ENCODE results near the gene ART4. TPM values are rescaled to one million over a fixed set of nuclear protein-coding genes. Genes with fewer than 3 reads are reported as not detected.

The ART4 gene
- total RNA-seq, 2 experiments from 2014 or later: not detected

DNA sequence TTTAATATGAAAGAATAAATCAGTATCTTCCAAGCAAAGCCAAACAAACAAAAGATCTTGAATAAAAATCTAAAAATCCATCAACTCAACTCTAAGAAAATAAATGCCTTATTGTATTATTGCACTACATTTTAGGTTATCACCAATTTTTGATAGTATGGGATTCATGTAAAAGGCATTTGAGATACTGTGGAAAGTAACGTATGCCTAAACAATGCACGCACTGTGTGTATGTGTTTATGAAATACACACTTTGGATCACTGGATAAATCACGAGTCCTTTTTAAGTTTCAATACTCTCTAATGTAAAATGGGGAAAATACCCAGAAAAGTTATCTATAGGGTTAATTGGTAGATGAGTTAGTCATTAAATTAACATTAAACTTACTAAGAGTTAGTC is 57.8 kb downstream of the ART4 start:
- no peaks in the 10 kb centered on the region for H3K9me3 Mint-ChIP-seq
- CTCF ChIA-PET: interaction anchor here (0.9 to 2.7 kb wide), 3 partner anchors 9 to 14 kb away, joined by 3 to 19 read pairs (median 4); a partner anchor contains a TSS

GRCh38 chr12:14784471-14784870 is 58.9 kb downstream of the ART4 start:
- no peaks in the 10 kb centered on the region for H3K27me3 Mint-ChIP-seq
- H3K36me3 Mint-ChIP-seq (ENCODE audit: low read depth): peaks cover 33% of the 10 kb centered on the region
- ChIA-PET POLR2A (no interaction called here), CTCF (interaction anchor here (0.9 to 2.7 kb wide), 3 partner anchors 10 to 41 kb away, joined by 3 to 19 read pairs (median 6); partner anchors contain the start of genes C12orf60 and WBP11)
- no peaks in the 10 kb centered on the region for H3K9me3 Mint-ChIP-seq
- peaks cover 14% of the 10 kb centered on the region for H3K4me1 Mint-ChIP-seq
- no peak for DNase-seq
- H3K4me3 Mint-ChIP-seq: no peak overlapping the region
- no peak overlapping the region for H3K27ac Mint-ChIP-seq

More for the DNA sequence above, 57.8 kb downstream of the ART4 start:
- H3K27ac Mint-ChIP-seq: no peak overlapping the region
- peaks cover 44% of the 10 kb centered on the region for H3K36me3 Mint-ChIP-seq (ENCODE audit: low read depth)
- DNase-seq: no peak
- H3K4me3 Mint-ChIP-seq: no peak overlapping the region
- POLR2A ChIA-PET: no interaction called here
- H3K27me3 Mint-ChIP-seq: no peaks in the 10 kb centered on the region
- peaks cover 6% of the 10 kb centered on the region for H3K4me1 Mint-ChIP-seq

- ChIA-PET POLR2A (no interaction called here), CTCF (interaction anchor here (1.1 to 2.7 kb wide), 3 partner anchors 8 to 21 kb away, joined by 5 to 19 read pairs (median 6); partner anchors contain the start of genes C12orf60 and WBP11)
- no peaks in the 10 kb centered on the region for H3K27me3 Mint-ChIP-seq
- no peaks in the 10 kb centered on the region for H3K9me3 Mint-ChIP-seq
- no peak overlapping the region for H3K27ac Mint-ChIP-seq
- no peak for DNase-seq
- H3K4me1 Mint-ChIP-seq: peaks cover 14% of the 10 kb centered on the region
- H3K4me3 Mint-ChIP-seq: no peak overlapping the region
- peaks cover 23% of the 10 kb centered on the region for H3K36me3 Mint-ChIP-seq (ENCODE audit: low read depth)
These were observed 60.6 kb downstream of the ART4 start for GRCh38 chr12:14782756-14783155.

DNA sequence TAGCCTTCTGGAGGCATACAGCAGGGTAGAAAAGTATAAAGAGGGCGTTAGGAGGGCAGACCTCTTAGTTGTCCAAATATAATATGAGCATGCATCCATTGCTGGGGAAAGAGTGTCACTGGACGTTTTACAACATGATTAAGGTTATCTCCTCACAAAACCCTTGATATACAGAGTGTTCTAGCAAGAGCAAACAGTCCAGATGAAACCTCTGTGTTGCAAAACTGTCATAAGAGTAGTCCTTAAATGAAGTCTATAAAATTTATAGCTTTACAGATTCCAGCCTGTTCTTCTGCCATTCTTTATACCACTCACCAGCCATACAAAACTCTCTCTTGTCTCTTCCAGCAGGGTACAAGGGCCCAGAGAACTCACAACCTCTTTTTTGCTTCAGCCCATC is 61.8 kb downstream of the ART4 start:
- H3K36me3 Mint-ChIP-seq (ENCODE audit: low read depth): peaks cover 13% of the 10 kb centered on the region
- ChIA-PET POLR2A (interaction anchor here (1.5 kb wide), 1 partner anchor 12 kb away, joined by 3 read pairs; no protein-coding TSS in a partner anchor), CTCF (interaction anchor here (0.6 to 2.2 kb wide), 6 partner anchors 8 to 23 kb away, joined by 3 to 6 read pairs (median 4); partner anchors contain the start of genes C12orf60 and WBP11)
- no peak overlapping the region for H3K4me3 Mint-ChIP-seq
- no peaks in the 10 kb centered on the region for H3K27me3 Mint-ChIP-seq
- no peak overlapping the region for H3K27ac Mint-ChIP-seq
- H3K4me1 Mint-ChIP-seq: peaks cover 18% of the 10 kb centered on the region
- no peaks in the 10 kb centered on the region for H3K9me3 Mint-ChIP-seq
- no peak for DNase-seq

- CTCF ChIA-PET: interaction anchor here (0.7 to 2.2 kb wide), 3 partner anchors 8 to 24 kb away, joined by 3 to 6 read pairs (median 6); partner anchors contain the start of genes C12orf60 and WBP11
- DNase-seq: no peak
- Mint-ChIP-seq H3K27me3 (no peaks in the 10 kb centered on the region), H3K9me3 (no peaks in the 10 kb centered on the region), H3K4me1 (peaks cover 25% of the 10 kb centered on the region), H3K4me3 (no peak overlapping the region), H3K27ac (no peak overlapping the region), H3K36me3 (ENCODE audit: low read depth) (peaks cover 13% of the 10 kb centered on the region)
- POLR2A ChIA-PET: interaction anchor here (1.5 kb wide), 1 partner anchor 11 kb away, joined by 3 read pairs; no protein-coding TSS in a partner anchor
These were observed 62.5 kb downstream of the ART4 start for GRCh38 chr12:14780859-14781258.

DNA sequence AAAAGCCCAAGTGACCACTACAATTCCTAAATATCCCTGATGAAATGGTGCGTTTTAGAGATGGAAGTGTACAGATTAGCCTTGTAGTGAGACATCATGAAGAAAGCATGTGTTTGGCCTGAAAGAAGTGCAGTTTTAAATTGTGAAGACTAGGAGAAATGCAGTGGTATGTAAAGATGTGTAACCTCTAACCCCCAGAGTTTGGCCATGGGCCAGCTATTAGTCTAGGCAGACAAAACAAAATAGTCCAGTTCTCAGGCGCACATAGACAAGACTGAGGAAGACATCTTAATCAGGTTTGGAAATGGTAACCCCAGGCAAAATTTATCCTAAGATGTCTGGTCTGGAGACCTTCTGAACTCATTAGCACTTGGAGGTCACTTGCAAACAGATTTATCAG is 63.5 kb downstream of the ART4 start:
- Mint-ChIP-seq H3K27me3 (no peaks in the 10 kb centered on the region), H3K4me1 (peaks cover 31% of the 10 kb centered on the region), H3K27ac (no peak overlapping the region), H3K4me3 (no peak overlapping the region), H3K36me3 (ENCODE audit: low read depth) (peaks cover 12% of the 10 kb centered on the region), H3K9me3 (no peaks in the 10 kb centered on the region)
- no peak for DNase-seq
- ChIA-PET POLR2A (no interaction called here), CTCF (interaction anchor here (1.3 to 1.5 kb wide), 2 partner anchors 10 to 13 kb away, joined by 3 to 10 read pairs; no protein-coding TSS in a partner anchor)

DNA sequence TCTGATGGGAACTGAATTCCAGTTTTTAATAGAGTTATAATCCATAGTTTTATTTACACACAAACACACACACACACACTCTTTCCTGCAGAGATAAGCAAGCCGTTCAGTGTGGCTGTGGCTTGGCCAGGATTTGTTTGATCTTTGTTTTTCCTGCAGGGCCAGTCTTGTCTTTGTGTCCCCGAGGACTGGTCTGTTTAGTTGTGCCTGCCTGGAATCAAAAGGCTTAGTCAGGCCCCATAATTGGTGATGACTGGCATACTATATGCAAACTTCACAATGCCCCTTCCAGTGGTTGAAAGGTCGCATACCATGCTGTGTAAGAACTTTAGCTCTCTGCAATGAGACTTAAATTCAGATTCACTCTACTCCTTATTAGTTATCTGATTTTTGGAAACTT is 66.1 kb downstream of the ART4 start:
- H3K27ac Mint-ChIP-seq: no peak overlapping the region
- H3K27me3 Mint-ChIP-seq: no peaks in the 10 kb centered on the region
- no peaks in the 10 kb centered on the region for H3K9me3 Mint-ChIP-seq
- CTCF ChIA-PET: interaction anchor here (0.5 to 2.0 kb wide), 3 partner anchors 9 to 196 kb away, joined by 3 to 4 read pairs (median 3); no protein-coding TSS in a partner anchor
- peaks cover 43% of the 10 kb centered on the region for H3K4me1 Mint-ChIP-seq
- POLR2A ChIA-PET: no interaction called here
- H3K4me3 Mint-ChIP-seq: no peak overlapping the region
- no peak for DNase-seq
- peaks cover 13% of the 10 kb centered on the region for H3K36me3 Mint-ChIP-seq (ENCODE audit: low read depth)

DNA sequence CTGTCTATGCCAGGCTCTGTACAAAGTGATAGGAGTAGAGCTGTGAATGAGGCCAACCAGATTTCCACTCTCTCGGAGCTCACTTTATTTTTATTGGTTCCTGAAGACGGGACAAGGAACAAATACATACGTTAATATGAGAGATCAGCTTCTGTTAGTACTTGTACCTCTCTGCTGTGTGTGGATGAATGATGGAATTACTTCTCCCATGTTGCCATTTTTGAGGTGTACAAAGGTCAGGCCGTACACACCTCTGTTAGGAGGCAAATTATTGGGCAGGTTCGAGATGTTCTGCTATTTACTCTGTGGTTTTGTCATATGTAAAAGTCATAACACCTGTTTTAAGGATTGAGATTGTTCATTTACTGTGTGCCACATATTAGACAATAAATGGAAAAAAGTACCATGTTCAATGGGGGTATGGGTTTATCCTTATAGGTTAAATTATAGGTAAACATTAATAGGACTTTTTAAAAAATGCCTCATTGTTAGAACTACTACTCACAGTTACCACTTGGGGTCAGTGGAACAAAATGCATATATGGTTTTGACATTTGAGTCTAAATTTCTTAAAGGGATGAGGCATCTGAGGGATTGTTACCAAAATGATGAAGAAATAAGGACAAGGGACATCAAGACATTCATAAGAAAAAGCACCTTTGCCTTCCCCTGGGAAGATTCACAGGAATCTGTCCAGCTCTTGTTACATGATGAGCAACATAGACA is 66.9 kb downstream of the ART4 start:
- CTCF ChIA-PET: interaction anchor here (0.5 to 2.0 kb wide), 5 partner anchors 10 to 404 kb away, joined by 3 to 8 read pairs (median 4); partner anchors contain the start of gene WBP11
- Mint-ChIP-seq H3K27ac (no peak overlapping the region), H3K4me3 (peak overlapping the region; percentile 96)

DNA sequence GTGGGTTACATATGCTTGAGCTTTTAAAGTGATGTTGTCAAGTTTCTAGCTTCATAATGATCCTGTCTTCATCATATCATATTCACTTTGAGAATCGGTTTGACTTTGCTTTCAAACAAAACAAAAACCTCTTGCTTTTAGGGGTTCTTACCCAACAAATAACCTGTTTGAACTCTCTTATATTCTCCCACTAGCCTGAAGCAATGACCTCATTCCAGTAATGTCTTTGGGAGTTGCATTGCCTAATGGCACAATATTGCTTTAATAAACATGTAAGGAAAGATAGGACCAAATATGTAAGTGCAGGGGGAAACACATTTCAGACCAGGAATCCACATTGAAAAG is 67.7 kb downstream of the ART4 start:
- POLR2A ChIA-PET: interaction anchor here (1.0 to 2.6 kb wide), 2 partner anchors 27 to 30 kb away, joined by 3 to 11 read pairs; partner anchors contain the start of genes C12orf60 and WBP11

More for the DNA sequence above, 66.9 kb downstream of the ART4 start:
- Mint-ChIP-seq H3K4me1 (peaks cover 51% of the 10 kb centered on the region), H3K36me3 (ENCODE audit: low read depth) (peaks cover 13% of the 10 kb centered on the region), H3K9me3 (no peaks in the 10 kb centered on the region), H3K27me3 (no peaks in the 10 kb centered on the region)
- POLR2A ChIA-PET: no interaction called here
- no peak for DNase-seq

More for the DNA sequence above, 67.7 kb downstream of the ART4 start:
- Mint-ChIP-seq H3K27ac (peak overlapping the region; percentile 98), H3K4me1 (peaks cover 47% of the 10 kb centered on the region), H3K9me3 (no peaks in the 10 kb centered on the region), H3K36me3 (ENCODE audit: low read depth) (peaks cover 17% of the 10 kb centered on the region), H3K27me3 (no peaks in the 10 kb centered on the region), H3K4me3 (peak overlapping the region; percentile 96)
- no peak for DNase-seq
- CTCF ChIA-PET: interaction anchor here (0.9 to 2.6 kb wide), 3 partner anchors 9 to 27 kb away, joined by 3 to 19 read pairs (median 4); partner anchors contain the start of gene WBP11

Other genes starting within 250 kb of the ART4 start
- not detected for gene GUCY2C, start 146.9 kb downstream of the ART4 start, total RNA-seq
- 10 to 100 TPM; 83.9 to 95.7 TPM for gene WBP11, start 40.0 kb downstream of the ART4 start, total RNA-seq
- 1 to 10 TPM in 1 of 2 experiments, under 1 TPM in 1; 1.00 to 1.3 TPM for gene C12orf60, start 39.9 kb downstream of the ART4 start, total RNA-seq
- gene SMCO3, start 29.3 kb downstream of the ART4 start, total RNA-seq: not detected
- gene MGP, start 42.3 kb upstream of the ART4 start, total RNA-seq: under 1 TPM in 1 of 2 experiments, not detected in 1; 0.20 TPM
- gene ERP27, start 95.0 kb upstream of the ART4 start, total RNA-seq: 10 to 100 TPM in 1 of 2 experiments, 1 to 10 TPM in 1; 8.3 to 11.3 TPM
- 1,000 to 10,000 TPM; 1,588 to 1,891 TPM for gene ARHGDIB, start 118.1 kb upstream of the ART4 start, total RNA-seq
- not detected for gene PDE6H, start 129.5 kb upstream of the ART4 start, total RNA-seq